ENCODE measurements around the gene TMEM231. TPM values are rescaled to one million over a fixed set of nuclear protein-coding genes. Genes with fewer than 3 reads are reported as not detected.
A peak's percentile ranks its signal among the peaks of the same experiment; 100 is the strongest.

The TMEM231 gene
- total RNA-seq, 1 experiment from 2014 or later, result 9.7 TPM

GRCh38 chr16:75555213-75555706, 792 bp downstream of the TMEM231 start (continued):
- TF ChIP-seq, protein P1, sequence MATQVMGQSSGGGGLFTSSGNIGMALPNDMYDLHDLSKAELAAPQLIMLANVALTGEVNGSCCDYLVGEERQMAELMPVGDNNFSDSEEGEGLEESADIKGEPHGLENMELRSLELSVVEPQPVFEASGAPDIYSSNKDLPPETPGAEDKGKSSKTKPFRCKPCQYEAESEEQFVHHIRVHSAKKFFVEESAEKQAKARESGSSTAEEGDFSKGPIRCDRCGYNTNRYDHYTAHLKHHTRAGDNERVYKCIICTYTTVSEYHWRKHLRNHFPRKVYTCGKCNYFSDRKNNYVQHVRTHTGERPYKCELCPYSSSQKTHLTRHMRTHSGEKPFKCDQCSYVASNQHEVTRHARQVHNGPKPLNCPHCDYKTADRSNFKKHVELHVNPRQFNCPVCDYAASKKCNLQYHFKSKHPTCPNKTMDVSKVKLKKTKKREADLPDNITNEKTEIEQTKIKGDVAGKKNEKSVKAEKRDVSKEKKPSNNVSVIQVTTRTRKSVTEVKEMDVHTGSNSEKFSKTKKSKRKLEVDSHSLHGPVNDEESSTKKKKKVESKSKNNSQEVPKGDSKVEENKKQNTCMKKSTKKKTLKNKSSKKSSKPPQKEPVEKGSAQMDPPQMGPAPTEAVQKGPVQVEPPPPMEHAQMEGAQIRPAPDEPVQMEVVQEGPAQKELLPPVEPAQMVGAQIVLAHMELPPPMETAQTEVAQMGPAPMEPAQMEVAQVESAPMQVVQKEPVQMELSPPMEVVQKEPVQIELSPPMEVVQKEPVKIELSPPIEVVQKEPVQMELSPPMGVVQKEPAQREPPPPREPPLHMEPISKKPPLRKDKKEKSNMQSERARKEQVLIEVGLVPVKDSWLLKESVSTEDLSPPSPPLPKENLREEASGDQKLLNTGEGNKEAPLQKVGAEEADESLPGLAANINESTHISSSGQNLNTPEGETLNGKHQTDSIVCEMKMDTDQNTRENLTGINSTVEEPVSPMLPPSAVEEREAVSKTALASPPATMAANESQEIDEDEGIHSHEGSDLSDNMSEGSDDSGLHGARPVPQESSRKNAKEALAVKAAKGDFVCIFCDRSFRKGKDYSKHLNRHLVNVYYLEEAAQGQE (IDR thresholded peaks at IDR 0.05; ENCODE audit: low read depth), result no peak
- TF ChIP-seq EZH2phosphoT487 (IDR thresholded peaks at IDR 0.05; ENCODE audit: borderline replicate concordance), result no peak
- TF ChIP-seq JUND (IDR thresholded peaks at IDR 0.05), result no peak
- no peak for TF ChIP-seq EZH2 (IDR thresholded peaks at IDR 0.05)
- TF ChIP-seq ELF1 (IDR thresholded peaks at IDR 0.05; ENCODE audit: borderline replicate concordance, low read depth), result no peak
- TF ChIP-seq SRF (IDR thresholded peaks at IDR 0.05; ENCODE audit: low read depth), result 0 out of 2 replicates have a peak, but pooled peaks have one; percentile 8
- TF ChIP-seq, protein P2, sequence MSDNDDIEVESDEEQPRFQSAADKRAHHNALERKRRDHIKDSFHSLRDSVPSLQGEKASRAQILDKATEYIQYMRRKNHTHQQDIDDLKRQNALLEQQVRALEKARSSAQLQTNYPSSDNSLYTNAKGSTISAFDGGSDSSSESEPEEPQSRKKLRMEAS (IDR thresholded peaks at IDR 0.05), result peak; percentile 49; the same call in 1 of the 2 replicates
- no peak for TF ChIP-seq ATF3 (IDR thresholded peaks at IDR 0.05)
- no peak for TF ChIP-seq FOSL1 (IDR thresholded peaks at IDR 0.05; ENCODE audit: low read depth)
- TF ChIP-seq POLR2A (IDR thresholded peaks at IDR 0.05; ENCODE audit: borderline replicate concordance, extremely low read depth, insufficient read depth, insufficient read length), result peak; percentile 40
- TF ChIP-seq, protein P3, sequence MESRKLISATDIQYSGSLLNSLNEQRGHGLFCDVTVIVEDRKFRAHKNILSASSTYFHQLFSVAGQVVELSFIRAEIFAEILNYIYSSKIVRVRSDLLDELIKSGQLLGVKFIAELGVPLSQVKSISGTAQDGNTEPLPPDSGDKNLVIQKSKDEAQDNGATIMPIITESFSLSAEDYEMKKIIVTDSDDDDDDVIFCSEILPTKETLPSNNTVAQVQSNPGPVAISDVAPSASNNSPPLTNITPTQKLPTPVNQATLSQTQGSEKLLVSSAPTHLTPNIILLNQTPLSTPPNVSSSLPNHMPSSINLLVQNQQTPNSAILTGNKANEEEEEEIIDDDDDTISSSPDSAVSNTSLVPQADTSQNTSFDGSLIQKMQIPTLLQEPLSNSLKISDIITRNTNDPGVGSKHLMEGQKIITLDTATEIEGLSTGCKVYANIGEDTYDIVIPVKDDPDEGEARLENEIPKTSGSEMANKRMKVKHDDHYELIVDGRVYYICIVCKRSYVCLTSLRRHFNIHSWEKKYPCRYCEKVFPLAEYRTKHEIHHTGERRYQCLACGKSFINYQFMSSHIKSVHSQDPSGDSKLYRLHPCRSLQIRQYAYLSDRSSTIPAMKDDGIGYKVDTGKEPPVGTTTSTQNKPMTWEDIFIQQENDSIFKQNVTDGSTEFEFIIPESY (IDR thresholded peaks at IDR 0.05; ENCODE audit: extremely low read depth, insufficient replicate concordance, low read length), result no peak
